Activated naive CD4-positive, alpha-beta T cell treated with anti-CD3 and anti-CD28 coated beads for 36 hours (primary cell): ENCODE results near the gene KDM2A. TPM values are rescaled to one million over a fixed set of nuclear protein-coding genes. Genes with fewer than 3 reads are reported as not detected.

Source experiments
- CTCF ChIA-PET: fragments of 350-600 bp; sonication (Branson Sonifier 250); formaldehyde crosslinking; loops from one replicate; lab custom pipeline; 2021; ENCODE audit warnings: antibody characterized with exemption; lab: Charles Lee
- DNase-seq: peaks from one replicate; pipeline ENCODE4 v3.0.0-alpha.2; 2020
- H3K27ac Mint-ChIP-seq: one replicate; pipeline ENCODE4 v1.8.0; 2021; ENCODE audit warnings: mild to moderate bottlenecking, mixed read lengths
- H3K27me3 Mint-ChIP-seq: one replicate; pipeline ENCODE4 v1.8.0; 2021; ENCODE audit warnings: low read depth, mixed read lengths
- H3K36me3 Mint-ChIP-seq: one replicate; pipeline ENCODE4 v1.8.0; 2021; ENCODE audit warnings: low read depth, mixed read lengths
- H3K4me1 Mint-ChIP-seq: one replicate; pipeline ENCODE4 v1.8.0; 2021; ENCODE audit warnings: low read depth, mixed read lengths
- H3K4me3 Mint-ChIP-seq: one replicate; pipeline ENCODE4 v1.8.0; 2021; ENCODE audit warnings: mild to moderate bottlenecking, moderate library complexity, mixed read lengths
- H3K9me3 Mint-ChIP-seq: one replicate; pipeline ENCODE4 v1.8.0; 2021; ENCODE audit warnings: mixed read lengths
- intact Hi-C: fragments of 100-400 bp; cut with micrococcal nuclease; formaldehyde crosslinking; loops from one replicate; pipeline ENCODE4 v1.15.1; 2023
- total RNA-seq, 2 experiments: library from RNA; stranded (reverse); gene quantifications; one replicate each; pipeline ENCODE4 v1.2.3, GENCODE V29; 2021

The KDM2A gene
- total RNA-seq, 2 experiments from 2014 or later: 57.7 to 58.8 TPM

DNA sequence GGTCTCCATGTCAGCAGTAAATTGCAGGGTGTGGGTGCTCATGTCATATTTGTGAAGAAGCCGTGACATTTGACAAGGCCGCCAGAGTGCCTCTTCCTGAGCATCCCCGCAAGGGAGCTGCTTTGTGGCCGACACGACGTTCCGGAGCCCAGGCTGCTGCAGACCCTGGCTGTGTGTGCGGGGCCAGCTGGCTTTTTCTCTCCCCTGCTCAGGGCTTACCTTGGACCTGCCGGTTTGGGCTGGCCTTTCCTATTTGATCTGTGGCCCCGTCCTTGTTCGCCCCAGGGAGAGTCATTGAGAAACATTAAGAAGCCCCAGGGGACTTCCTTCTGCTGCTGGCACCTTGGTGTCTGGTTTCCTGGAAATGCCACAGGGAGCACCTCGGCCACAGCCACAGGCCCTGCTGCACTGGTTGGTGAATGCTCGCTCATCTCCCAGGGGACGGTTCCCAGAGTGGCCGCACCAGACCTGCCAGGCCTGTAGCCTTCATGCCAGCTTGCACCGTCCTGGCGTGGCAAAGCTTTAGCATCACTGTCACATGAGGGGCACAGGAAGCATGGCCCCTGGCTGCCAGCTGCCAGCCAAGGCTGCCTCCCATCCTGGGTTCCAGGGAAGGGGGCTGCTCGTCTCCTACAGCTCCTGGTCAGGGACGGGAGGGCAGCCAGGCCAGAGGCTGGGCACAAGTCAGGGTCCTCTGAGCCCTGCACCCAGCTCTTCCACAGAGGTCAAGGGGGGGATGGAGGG is 152.7 kb downstream of the KDM2A start:
- CTCF ChIA-PET: interaction anchor here (1.9 to 4.1 kb wide), 5 partner anchors 9 to 80 kb away, joined by 8 to 25 read pairs (median 10); partner anchors contain the start of gene ANKRD13D
- intact Hi-C loops: no loop called here
- H3K9me3 Mint-ChIP-seq: no peaks in the 10 kb centered on the region
- peak; percentile 89 for DNase-seq
- no peaks in the 10 kb centered on the region for H3K27me3 Mint-ChIP-seq
- H3K36me3 Mint-ChIP-seq: peaks cover 67% of the 10 kb centered on the region
- H3K27ac Mint-ChIP-seq: peak overlapping the region; percentile 99
- H3K4me1 Mint-ChIP-seq: peaks cover 81% of the 10 kb centered on the region
- peak overlapping the region; percentile 86 for H3K4me3 Mint-ChIP-seq

DNA sequence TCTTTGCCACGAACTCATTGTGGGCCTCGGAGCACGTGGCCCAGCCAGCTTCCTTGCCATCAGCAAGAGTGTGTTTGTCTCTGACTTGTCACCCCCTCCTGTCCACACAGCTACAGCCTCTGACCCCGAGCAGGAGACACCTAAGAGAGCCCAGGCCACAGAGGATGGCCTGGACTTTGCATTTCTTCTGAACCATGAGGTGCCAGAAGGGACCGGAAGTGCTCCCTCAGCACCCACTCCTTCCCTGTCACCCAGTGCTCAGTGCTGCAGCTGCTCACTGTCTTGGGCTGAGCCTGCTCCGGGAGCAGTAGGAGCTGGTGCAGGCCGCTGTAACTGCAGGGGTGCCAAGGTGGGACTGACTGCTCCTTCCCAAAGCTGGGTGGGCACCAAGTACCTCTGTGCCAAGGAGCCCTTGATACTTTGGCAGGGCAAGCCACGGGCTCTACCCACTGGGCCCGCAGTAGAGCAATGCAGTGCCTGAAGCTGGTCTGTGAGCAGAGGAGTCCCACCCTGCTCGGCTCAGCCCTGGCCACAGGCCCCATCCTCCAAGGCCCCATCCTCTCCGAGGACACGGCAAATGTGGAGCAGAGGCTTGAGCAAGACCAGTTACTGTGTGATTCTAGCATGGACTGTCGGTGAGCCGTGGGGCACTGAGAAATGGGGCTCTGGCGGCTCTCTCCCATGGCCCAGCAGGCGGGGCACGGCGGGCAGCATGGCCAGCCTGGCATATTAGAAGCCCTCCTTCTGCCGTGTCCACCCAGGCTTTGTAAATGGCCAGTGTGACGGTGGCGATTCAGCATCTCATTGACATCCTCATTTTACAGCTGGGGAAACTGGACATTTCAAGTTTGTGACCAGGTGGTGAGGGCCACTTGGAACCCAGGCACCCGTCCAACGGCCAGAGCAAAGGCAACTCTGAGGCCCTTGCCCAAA is 153.5 kb downstream of the KDM2A start:
- Mint-ChIP-seq H3K27me3 (no peaks in the 10 kb centered on the region), H3K4me1 (peaks cover 83% of the 10 kb centered on the region), H3K4me3 (peak overlapping the region; percentile 86), H3K27ac (peak overlapping the region; percentile 99), H3K36me3 (peaks cover 68% of the 10 kb centered on the region), H3K9me3 (no peaks in the 10 kb centered on the region)
- peak; percentile 68 for DNase-seq
- intact Hi-C loops: no loop called here
- CTCF ChIA-PET: interaction anchor here (1.1 to 4.1 kb wide), 6 partner anchors 10 to 111 kb away, joined by 3 to 25 read pairs (median 9); partner anchors contain the start of gene ANKRD13D

DNA sequence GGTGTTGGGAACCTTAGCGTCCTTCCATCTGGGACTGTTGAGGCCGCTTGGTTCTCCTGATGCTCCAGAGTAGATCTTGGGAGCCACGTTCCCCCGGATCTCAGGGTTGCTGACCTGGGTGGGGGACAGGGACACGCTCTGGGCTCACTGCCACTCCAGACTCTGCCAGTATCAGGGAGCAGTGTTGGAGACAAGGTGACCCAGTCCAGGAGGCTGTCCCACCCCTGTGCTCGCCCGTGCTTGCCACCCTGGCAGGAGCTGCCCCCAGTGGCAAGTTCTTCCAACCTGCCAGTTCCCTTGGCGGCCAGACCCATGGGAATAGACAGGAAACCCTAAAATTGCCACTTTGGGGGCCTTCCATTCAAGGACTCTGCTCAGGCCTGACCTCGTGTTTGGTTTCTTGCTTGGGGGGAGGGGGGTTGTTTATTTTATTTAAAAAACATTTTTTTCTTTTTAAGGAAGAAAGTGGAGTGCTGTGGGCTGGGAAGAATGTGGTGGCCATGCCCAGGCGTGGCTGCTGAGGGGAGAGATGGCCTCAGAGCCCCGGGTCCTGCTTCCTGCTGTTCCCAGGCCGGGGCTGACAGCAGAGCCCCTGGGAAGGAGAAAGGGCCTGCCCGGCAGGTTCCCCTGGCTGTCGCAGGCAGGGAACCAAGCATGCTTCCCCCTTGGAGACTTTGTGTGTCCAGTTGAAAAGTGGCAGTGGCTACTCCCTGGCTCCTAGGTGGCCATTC is 154.4 kb downstream of the KDM2A start:
- no peaks in the 10 kb centered on the region for H3K9me3 Mint-ChIP-seq
- DNase-seq: peak; percentile 12
- peaks cover 64% of the 10 kb centered on the region for H3K36me3 Mint-ChIP-seq
- no peaks in the 10 kb centered on the region for H3K27me3 Mint-ChIP-seq
- peaks cover 87% of the 10 kb centered on the region for H3K4me1 Mint-ChIP-seq
- CTCF ChIA-PET: interaction anchor here (1.1 to 4.1 kb wide), 2 partner anchors 16 to 110 kb away, joined by 3 to 25 read pairs; partner anchors contain the start of gene ANKRD13D
- peak overlapping the region; percentile 86 for H3K4me3 Mint-ChIP-seq
- intact Hi-C loops: no loop called here
- H3K27ac Mint-ChIP-seq: peak overlapping the region; percentile 99

DNA sequence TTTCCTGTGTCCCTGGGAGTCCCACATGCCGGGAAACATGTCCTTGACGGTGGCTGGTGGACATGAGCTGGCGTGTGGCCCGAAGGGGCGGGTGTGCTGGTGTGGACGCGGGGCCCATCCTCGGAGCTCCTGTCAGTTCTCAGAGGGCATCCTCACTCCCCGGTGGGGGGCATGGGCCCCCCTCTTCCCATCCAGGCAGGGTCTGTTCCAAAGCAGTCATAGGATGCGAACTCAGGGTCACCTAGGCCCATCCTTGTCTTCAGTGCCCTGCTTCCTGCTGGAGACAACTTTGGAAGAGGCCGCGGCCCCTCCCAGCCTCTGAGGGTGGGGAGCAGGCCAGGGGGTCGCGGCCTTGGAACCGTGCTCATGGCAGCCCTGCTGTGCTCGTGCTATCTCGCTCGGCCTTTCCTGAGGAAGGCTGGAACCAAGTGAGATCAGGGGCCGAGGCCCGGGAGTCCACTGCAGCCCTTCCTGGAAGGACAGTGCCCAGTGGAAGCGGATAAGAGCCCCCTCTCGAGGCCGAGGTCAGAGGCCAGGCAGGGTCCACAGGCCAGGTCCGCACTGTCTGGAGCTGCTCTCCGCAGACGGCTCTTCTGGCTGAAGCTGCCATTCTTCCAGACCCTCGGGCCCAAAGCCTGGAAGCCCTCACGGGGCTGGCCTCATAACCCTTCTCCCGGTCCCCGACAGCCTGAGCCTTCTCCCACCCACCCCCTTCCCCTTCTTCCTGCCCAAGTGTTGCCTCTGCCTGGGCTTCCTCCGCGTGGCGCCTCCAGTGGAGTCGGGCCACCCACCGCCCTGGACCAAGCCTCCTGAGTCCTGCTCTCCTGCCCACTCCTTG is 155.9 kb downstream of the KDM2A start:
- intact Hi-C loops: no loop called here
- Mint-ChIP-seq H3K4me1 (peaks cover 86% of the 10 kb centered on the region), H3K9me3 (no peaks in the 10 kb centered on the region), H3K27me3 (no peaks in the 10 kb centered on the region), H3K4me3 (peak overlapping the region; percentile 62), H3K27ac (peak overlapping the region; percentile 99), H3K36me3 (peaks cover 61% of the 10 kb centered on the region)
- CTCF ChIA-PET: interaction anchor here (1.4 kb wide), 1 partner anchor 13 kb away, joined by 3 read pairs; no protein-coding TSS in a partner anchor
- peak; percentile 27 for DNase-seq

DNA sequence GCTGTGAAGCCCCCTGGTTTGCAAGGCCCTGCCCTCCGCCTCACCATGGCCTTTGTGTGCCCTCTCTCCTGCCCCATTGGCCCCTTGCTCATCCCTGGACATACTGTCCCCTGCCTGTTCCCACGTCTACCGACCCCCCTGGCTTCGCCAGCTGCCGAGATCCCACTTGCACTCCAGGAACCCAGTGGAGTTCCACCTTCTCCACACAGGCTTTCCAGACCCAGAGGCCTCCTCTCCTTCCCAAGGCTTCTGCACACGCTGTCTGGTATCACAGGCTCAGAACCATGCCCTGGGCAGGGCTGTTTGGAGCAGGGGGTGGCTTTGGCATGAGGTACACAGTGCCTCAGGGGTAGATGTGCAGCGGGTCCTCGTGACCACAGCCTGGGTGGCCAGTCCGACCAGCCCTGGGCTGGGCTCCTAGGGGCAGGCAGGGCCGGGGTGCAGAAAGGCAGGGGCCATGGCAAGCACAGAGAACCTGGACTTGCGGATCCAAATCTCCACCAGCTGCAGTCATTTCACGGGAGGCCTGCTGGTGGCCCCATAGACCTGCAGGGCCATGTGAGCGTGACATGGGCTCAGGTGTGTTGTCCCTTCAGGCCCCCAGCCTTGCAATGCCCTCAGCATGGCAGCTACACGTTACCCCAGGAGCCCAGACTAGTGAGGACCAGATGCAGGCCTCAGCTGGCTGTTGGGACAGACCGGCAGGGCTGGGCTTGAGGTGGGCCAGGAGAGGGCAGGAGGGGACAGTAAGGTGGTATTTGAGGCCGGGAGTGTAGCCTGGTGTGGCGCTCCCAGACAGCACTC is 156.7 kb downstream of the KDM2A start:
- peak overlapping the region; percentile 62 for H3K4me3 Mint-ChIP-seq
- peaks cover 58% of the 10 kb centered on the region for H3K36me3 Mint-ChIP-seq
- H3K9me3 Mint-ChIP-seq: no peaks in the 10 kb centered on the region
- no peaks in the 10 kb centered on the region for H3K27me3 Mint-ChIP-seq
- DNase-seq: peak; percentile 49
- CTCF ChIA-PET: no interaction called here
- intact Hi-C loops: loop anchor here (2.0 kb wide), 1 partner anchor 35 kb away; no protein-coding TSS in a partner anchor
- peaks cover 82% of the 10 kb centered on the region for H3K4me1 Mint-ChIP-seq
- peak overlapping the region; percentile 99 for H3K27ac Mint-ChIP-seq

DNA sequence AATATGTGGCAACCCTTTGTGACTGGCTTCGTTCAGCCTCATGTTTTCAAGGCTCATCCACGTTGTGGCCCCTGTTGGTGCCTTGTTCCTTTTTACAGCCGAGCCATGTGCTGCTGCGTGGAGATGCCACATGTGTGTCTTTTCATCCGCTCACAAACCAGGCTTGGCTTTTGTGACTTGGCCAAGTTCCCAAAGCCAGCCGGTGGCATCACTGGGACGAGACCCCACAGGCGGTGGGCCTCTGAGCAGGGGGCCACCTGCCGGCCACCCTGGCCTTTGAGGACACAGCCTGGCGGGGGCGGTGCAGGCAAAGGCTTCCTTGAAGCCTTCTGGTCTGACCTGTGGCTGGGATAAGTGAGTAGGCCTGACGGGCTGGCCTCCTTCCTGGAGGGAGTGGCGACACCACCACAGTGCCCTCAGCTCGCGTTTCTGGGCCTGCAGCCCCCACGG is 157.7 kb downstream of the KDM2A start:
- Mint-ChIP-seq H3K27me3 (no peaks in the 10 kb centered on the region), H3K4me1 (peaks cover 72% of the 10 kb centered on the region), H3K36me3 (peaks cover 50% of the 10 kb centered on the region), H3K27ac (peak overlapping the region; percentile 99), H3K4me3 (peak overlapping the region; percentile 73), H3K9me3 (no peaks in the 10 kb centered on the region)
- DNase-seq: peak; percentile 60
- intact Hi-C loops: loop anchor here (1.0 to 2.0 kb wide), 4 partner anchors 9 to 40 kb away; no protein-coding TSS in a partner anchor
- CTCF ChIA-PET: interaction anchor here (1.2 to 2.8 kb wide), 5 partner anchors 9 to 40 kb away, joined by 6 to 13 read pairs (median 11); partner anchors contain the start of gene GRK2

DNA sequence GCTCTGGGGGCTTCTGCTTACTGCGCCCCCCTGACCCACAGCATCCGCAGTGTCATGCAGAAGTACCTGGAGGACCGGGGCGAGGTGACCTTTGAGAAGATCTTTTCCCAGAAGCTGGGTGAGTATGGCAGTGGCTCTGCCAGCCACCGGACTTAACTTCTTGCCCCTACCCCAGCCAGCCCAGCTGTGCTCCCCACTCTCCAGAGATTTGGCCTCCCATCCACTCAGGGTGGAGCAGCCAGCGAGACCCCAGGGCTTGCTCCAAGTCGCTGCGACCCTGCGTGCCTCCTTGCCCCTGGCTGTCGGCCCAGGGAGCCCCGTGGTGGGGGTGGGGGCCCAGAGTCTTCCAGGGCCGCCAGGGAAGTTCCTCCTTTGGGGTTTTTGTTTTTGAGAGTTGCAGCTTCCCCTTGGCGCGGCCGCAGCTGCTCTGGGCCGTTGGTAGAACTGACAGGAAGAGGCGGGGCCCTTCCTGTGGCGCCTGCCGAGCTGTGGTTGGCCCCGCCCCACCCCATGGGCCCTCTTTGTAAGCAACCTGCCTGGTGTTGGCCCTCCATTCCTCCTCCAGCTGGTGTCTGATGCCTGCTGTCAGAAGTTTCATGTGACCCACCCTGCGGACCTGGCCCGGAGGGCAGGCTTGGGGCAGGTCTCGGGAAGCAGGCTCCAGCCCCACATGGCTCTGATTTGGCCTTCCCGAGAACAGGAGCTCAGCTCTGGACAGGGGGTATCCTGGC is 158.3 kb downstream of the KDM2A start:
- H3K36me3 Mint-ChIP-seq: peaks cover 48% of the 10 kb centered on the region

DNA sequence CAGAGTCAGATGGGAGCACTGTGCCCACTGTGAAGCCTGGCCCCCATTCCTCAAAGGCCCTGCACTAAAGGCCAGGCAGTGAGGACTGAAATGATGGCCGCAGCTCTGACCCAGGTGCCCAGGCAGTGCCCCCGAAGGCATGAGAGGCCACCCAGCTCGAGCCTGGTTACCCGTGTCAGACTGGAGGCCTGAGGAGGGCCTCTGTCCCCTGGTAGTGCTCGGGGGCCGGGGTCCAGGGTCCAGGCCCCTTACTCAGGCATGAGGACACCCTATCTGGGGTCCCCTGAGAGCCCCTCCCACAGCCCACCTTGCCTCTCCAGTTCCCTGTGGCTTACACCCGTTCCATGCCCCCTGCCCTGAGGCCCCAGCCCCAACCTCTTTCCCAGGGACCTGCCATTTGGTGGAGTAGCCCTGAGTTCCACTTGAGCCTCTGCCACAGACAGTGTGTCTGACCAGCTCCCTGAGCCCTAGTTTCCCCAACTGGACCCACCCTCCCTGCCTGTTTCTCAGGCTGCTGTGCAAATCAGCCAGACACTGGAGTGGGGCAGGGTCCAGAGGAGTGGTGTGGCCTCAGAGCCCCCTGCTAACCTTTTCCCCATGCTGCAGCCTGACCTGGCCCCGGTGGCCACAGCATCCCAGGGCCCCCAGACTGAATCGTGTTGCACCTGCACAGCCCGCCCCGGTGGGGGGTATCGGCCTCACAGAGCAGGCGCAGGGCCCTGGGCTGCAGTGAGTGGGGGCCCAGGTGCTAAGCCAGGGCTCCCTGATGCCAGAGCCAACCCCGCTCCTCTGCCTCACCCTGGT is 159.3 kb downstream of the KDM2A start:
- intact Hi-C loops: no loop called here

More for the DNA sequence above, 158.3 kb downstream of the KDM2A start:
- intact Hi-C loops: loop anchor here (1.0 to 2.0 kb wide), 4 partner anchors 9 to 40 kb away; no protein-coding TSS in a partner anchor
- H3K4me1 Mint-ChIP-seq: peaks cover 69% of the 10 kb centered on the region
- CTCF ChIA-PET: interaction anchor here (0.9 to 2.8 kb wide), 7 partner anchors 8 to 69 kb away, joined by 3 to 13 read pairs (median 7); partner anchors contain the start of gene GRK2
- DNase-seq: peak; percentile 95
- H3K27me3 Mint-ChIP-seq: no peaks in the 10 kb centered on the region
- H3K27ac Mint-ChIP-seq: peak overlapping the region; percentile 99
- peak overlapping the region; percentile 73 for H3K4me3 Mint-ChIP-seq
- no peaks in the 10 kb centered on the region for H3K9me3 Mint-ChIP-seq

DNA sequence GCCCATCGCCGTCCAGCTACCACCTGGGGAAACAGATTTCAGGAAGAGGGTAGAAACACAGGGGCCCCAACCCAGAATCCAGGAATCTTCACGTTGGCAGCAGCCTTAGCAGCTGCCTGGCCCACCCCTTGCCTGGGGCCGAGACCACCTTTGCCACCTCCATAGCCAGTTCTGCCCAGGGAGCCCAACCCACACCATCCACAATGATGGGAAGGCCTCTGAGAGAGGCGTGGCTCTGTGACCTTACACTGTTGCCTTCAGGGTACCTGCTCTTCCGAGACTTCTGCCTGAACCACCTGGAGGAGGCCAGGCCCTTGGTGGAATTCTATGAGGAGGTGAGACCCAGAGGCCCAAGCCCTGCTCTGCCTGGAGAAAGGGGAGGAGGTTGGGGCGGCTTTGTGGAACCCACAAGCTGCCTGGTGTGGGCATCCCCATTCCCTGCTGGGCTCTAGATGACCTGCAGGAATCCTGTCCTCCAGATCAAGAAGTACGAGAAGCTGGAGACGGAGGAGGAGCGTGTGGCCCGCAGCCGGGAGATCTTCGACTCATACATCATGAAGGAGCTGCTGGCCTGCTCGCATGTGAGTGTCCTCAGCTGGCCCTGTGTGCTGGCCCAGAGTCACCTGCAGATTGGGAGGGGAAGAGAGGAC is 160.0 kb downstream of the KDM2A start:
- Mint-ChIP-seq H3K36me3 (peaks cover 50% of the 10 kb centered on the region), H3K27me3 (no peaks in the 10 kb centered on the region), H3K4me3 (peak overlapping the region; percentile 21), H3K9me3 (no peaks in the 10 kb centered on the region), H3K27ac (peak overlapping the region; percentile 99), H3K4me1 (peaks cover 56% of the 10 kb centered on the region)
- intact Hi-C loops: no loop called here
- no peak for DNase-seq
- CTCF ChIA-PET: interaction anchor here (2.8 kb wide), 1 partner anchor 9 kb away, joined by 13 read pairs; no protein-coding TSS in a partner anchor

More for the DNA sequence above, 159.3 kb downstream of the KDM2A start:
- H3K9me3 Mint-ChIP-seq: no peaks in the 10 kb centered on the region
- DNase-seq: no peak
- peak overlapping the region; percentile 73 for H3K4me3 Mint-ChIP-seq
- CTCF ChIA-PET: interaction anchor here (0.9 to 2.8 kb wide), 6 partner anchors 9 to 68 kb away, joined by 3 to 13 read pairs (median 8); partner anchors contain the start of gene GRK2
- H3K27ac Mint-ChIP-seq: peak overlapping the region; percentile 99
- peaks cover 46% of the 10 kb centered on the region for H3K36me3 Mint-ChIP-seq
- peaks cover 62% of the 10 kb centered on the region for H3K4me1 Mint-ChIP-seq
- H3K27me3 Mint-ChIP-seq: no peaks in the 10 kb centered on the region
